Loucy (cell line): ENCODE results near the gene AMOTL2.

Source experiments
- H2AFZ ChIP-seq: fragments of 200-600 bp; sonication (generic); 2 replicates; pipeline ENCODE4 v1.6.0; 2016; ENCODE audit warnings: antibody characterized with exemption, mild to moderate bottlenecking, low read length, moderate library complexity
- H3F3A ChIP-seq: fragments of 200-600 bp; 2 replicates; pipeline ENCODE4 v1.6.0; 2016; ENCODE audit warnings: antibody characterized with exemption, low read depth, mild to moderate bottlenecking
- H3K27me3 ChIP-seq: fragments of 200-600 bp; sonication (generic); 2 replicates; pipeline ENCODE4 v1.6.1; 2014; ENCODE audit warnings: low read length, mild to moderate bottlenecking; ENCODE audit not compliant: insufficient read depth, poor library complexity, severe bottlenecking
- H3K36me3 ChIP-seq: fragments of 200-600 bp; sonication (generic); 2 replicates; pipeline ENCODE4 v1.6.1; 2016; ENCODE audit warnings: low read length; ENCODE audit not compliant: insufficient read depth
- H3K4me1 ChIP-seq: fragments of 200-600 bp; sonication (generic); 2 replicates; pipeline ENCODE4 v1.5.1; 2014; ENCODE audit warnings: low read length, mild to moderate bottlenecking; ENCODE audit not compliant: insufficient read depth, poor library complexity, severe bottlenecking
- H3K4me2 ChIP-seq: fragments of 200-600 bp; sonication (generic); 2 replicates; pipeline ENCODE4 v1.6.0; 2014; ENCODE audit warnings: antibody characterized with exemption, low read length, low read depth, mild to moderate bottlenecking; ENCODE audit not compliant: poor library complexity, severe bottlenecking
- H3K4me3 ChIP-seq: fragments of 200-600 bp; sonication (generic); 2 replicates; pipeline ENCODE4 v1.5.1; 2014; ENCODE audit warnings: low read length, mild to moderate bottlenecking, mixed read lengths; ENCODE audit not compliant: poor library complexity, severe bottlenecking
- H3K79me2 ChIP-seq: fragments of 200-600 bp; sonication (generic); 2 replicates; pipeline ENCODE4 v1.6.1; 2014; ENCODE audit warnings: low read length; ENCODE audit not compliant: insufficient read depth
- H3K9ac ChIP-seq: fragments of 200-600 bp; sonication (generic); 2 replicates; pipeline ENCODE4 v1.6.0; 2014; ENCODE audit warnings: mild to moderate bottlenecking, low read depth, low read length, moderate library complexity; ENCODE audit not compliant: poor library complexity, severe bottlenecking
- H3K9me2 ChIP-seq: fragments of 200-600 bp; sonication (generic); replicated peaks from 2 replicates; pipeline ENCODE4 v1.6.1; 2016; ENCODE audit warnings: low read depth, low read length, mixed read lengths
- H3K9me3 ChIP-seq: fragments of 200-600 bp; sonication (generic); 2 replicates; pipeline ENCODE4 v1.6.1; 2014; ENCODE audit warnings: mild to moderate bottlenecking, antibody characterized with exemption, low read length, low read depth; ENCODE audit not compliant: insufficient read depth
- H4K20me1 ChIP-seq: fragments of 200-600 bp; sonication (generic); 2 replicates; pipeline ENCODE4 v1.6.0; 2014; ENCODE audit warnings: antibody characterized with exemption, low read length, mild to moderate bottlenecking; ENCODE audit not compliant: insufficient read depth, poor library complexity, severe bottlenecking
- EZH2phosphoT487 ChIP-seq: fragments of 200-600 bp; IDR thresholded peaks from 2 replicates; pipeline ENCODE4 v1.6.1; 2018; ENCODE audit warnings: antibody characterized with exemption, mild to moderate bottlenecking, moderate library complexity, borderline replicate concordance
- TF ChIP-seq, protein P1 (sequence below): fragments of 200-600 bp; sonication (generic); conservative IDR thresholded peaks from 2 replicates; pipeline ENCODE4 v1.5.1; 2014; ENCODE audit warnings: mild to moderate bottlenecking, antibody characterized with exemption, low read length

AMOTL2 gene

DNA sequence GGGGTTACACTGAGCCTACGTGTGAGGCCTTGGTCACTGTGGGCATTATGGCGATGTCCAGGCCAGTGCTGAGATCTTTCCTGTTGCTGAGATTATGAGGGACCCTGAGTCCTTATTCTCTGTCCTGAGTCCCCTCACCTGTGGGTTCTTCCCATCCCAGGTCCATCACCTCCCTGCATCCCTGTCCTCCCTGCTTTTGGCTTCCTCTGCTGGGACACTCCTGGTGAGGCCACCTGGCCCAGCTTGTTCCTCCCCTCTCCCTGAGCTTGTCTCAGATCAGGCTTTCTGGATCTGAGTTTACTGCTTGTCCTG, 36.1 kb downstream of the AMOTL2 start:
- H3K4me1 ChIP-seq, result no peaks in the 10 kb centered on the region
- H4K20me1 ChIP-seq, result no peaks in the 10 kb centered on the region
- H3K36me3 ChIP-seq, result no peaks in the 10 kb centered on the region
- H3K9me3 ChIP-seq, result no peaks in the 10 kb centered on the region
- no peaks in the 10 kb centered on the region for H3K27me3 ChIP-seq
- no peak overlapping the region for H2AFZ ChIP-seq
- TF ChIP-seq EZH2phosphoT487, result no peak
- TF ChIP-seq, protein P1, sequence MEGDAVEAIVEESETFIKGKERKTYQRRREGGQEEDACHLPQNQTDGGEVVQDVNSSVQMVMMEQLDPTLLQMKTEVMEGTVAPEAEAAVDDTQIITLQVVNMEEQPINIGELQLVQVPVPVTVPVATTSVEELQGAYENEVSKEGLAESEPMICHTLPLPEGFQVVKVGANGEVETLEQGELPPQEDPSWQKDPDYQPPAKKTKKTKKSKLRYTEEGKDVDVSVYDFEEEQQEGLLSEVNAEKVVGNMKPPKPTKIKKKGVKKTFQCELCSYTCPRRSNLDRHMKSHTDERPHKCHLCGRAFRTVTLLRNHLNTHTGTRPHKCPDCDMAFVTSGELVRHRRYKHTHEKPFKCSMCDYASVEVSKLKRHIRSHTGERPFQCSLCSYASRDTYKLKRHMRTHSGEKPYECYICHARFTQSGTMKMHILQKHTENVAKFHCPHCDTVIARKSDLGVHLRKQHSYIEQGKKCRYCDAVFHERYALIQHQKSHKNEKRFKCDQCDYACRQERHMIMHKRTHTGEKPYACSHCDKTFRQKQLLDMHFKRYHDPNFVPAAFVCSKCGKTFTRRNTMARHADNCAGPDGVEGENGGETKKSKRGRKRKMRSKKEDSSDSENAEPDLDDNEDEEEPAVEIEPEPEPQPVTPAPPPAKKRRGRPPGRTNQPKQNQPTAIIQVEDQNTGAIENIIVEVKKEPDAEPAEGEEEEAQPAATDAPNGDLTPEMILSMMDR, result no peak
- H3K9ac ChIP-seq, result no peak overlapping the region
- no peaks in the 10 kb centered on the region for H3F3A ChIP-seq
- H3K4me3 ChIP-seq, result no peak overlapping the region
- no peak overlapping the region for H3K4me2 ChIP-seq
- no peaks in the 10 kb centered on the region for H3K79me2 ChIP-seq
- H3K9me2 ChIP-seq, result no peaks in the 10 kb centered on the region

GRCh38 chr3:134337511-134338200, 36.6 kb downstream of the AMOTL2 start:
- no peak for TF ChIP-seq EZH2phosphoT487
- TF ChIP-seq, protein P1, result no peak; the same call in 1 of the 2 replicates
- no peaks in the 10 kb centered on the region for H3K4me1 ChIP-seq

DNA sequence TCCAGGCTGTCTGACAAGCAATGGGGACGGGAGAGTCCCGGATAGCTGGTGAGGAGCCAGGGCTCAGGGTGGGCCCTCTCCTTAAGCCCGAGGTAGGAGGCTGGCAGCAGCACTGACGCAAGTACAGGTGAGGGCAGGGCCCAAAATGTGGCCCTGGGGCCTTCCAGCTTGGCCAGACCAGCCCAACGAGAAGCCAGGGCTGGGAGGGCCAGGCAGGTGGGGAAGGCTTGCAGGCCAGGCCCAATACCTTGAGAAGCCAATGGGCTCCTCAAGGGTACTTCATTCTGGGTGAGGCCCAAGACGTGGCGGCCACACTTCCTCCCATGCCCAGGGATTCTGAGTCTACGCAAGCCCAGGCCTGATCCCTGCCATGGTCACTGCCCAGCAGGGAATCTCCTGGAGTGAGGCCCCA, 37.2 kb downstream of the AMOTL2 start:
- no peak overlapping the region for H3K4me3 ChIP-seq
- TF ChIP-seq, protein P1, result no peak
- TF ChIP-seq EZH2phosphoT487, result no peak
- H3F3A ChIP-seq, result no peaks in the 10 kb centered on the region
- H3K36me3 ChIP-seq, result no peaks in the 10 kb centered on the region
- no peaks in the 10 kb centered on the region for H3K79me2 ChIP-seq
- H2AFZ ChIP-seq, result no peak overlapping the region
- H3K4me1 ChIP-seq, result no peaks in the 10 kb centered on the region
- no peaks in the 10 kb centered on the region for H4K20me1 ChIP-seq
- no peak overlapping the region for H3K4me2 ChIP-seq
- H3K9me2 ChIP-seq, result no peaks in the 10 kb centered on the region
- no peak overlapping the region for H3K9ac ChIP-seq
- H3K9me3 ChIP-seq, result no peaks in the 10 kb centered on the region
- no peaks in the 10 kb centered on the region for H3K27me3 ChIP-seq

More at GRCh38 chr3:134337511-134338200, 36.6 kb downstream of the AMOTL2 start:
- Histone ChIP-seq H3K9me2 (no peaks in the 10 kb centered on the region), H4K20me1 (no peaks in the 10 kb centered on the region), H2AFZ (no peak overlapping the region), H3K9me3 (no peaks in the 10 kb centered on the region), H3K79me2 (no peaks in the 10 kb centered on the region), H3K4me3 (no peak overlapping the region), H3K4me2 (no peak overlapping the region), H3F3A (no peaks in the 10 kb centered on the region), H3K36me3 (no peaks in the 10 kb centered on the region), H3K27me3 (no peaks in the 10 kb centered on the region), H3K9ac (no peak overlapping the region)
